Right lobe of liver (tissue), 4 donors: ENCODE data around the gene GSN.

Source experiments
- POLR2A ChIP-seq: fragments of 450-650 bp; IDR thresholded peaks from one replicate; pipeline ENCODE4 v1.6.1; 2017; ENCODE audit warnings: antibody characterized with exemption, mild to moderate bottlenecking
- TF ChIP-seq, protein P1 (sequence below), 4 donors: fragments of 200-600 bp in 3 of 4; fragments of 450-650 bp in 1 of 4; IDR thresholded peaks; one replicate each; pipeline versions ENCODE4 v1.5.1 to v1.8.0; 2016 to 2022; ENCODE audit warnings: antibody characterized with exemption in 4 of 4, mild to moderate bottlenecking in 2 of 4
- donor health status: DM: no; HTN: no; CAD: no.
- donor health status: DM: no; HTN: no; CAD: no.
- donor health status: DM: no; HTN: yes; CAD: no.

DNA sequence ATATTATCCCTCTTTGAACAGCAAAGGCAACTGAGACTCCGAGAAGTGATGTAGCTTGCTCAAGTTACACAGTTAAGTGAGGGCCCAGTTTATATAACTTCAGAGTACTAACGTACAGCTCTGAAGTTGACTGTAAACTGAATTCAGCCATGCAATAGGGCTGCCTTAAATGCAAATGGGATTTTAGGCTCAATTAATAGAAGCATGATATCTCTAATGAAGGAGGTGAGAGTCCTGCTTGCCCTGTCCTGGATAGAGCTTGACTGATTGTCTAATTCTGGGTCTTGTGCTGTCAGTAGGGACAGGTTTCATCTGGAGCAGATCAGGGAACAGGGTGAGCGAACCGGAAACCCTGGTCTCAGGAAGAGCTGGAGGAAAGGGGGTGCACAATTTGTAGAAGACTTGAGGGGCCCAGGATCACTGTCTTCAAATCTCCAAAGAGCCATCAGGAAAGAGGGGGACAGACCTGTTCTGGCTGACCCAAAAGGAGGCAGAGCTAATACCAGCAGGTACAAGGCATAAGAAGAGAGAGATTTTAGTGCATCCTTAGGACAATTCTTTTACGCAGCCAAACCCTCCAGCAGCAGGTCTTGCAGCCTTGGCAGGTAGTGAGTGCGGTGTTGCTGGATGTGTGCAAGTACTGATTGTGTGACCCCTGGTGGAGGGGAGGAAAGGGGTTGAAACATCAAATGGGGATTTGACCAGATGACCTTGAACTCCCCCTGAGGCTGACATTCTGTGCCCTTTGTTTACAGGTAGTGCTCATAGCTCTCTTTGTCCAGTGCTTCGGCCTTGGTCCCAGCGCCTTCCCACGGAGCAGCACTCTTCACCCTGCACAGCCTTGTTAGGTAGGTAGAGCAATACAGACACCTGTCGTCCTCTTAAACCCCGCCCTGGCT lies 13.0 kb downstream of the GSN start:
- TF ChIP-seq, protein P1, sequence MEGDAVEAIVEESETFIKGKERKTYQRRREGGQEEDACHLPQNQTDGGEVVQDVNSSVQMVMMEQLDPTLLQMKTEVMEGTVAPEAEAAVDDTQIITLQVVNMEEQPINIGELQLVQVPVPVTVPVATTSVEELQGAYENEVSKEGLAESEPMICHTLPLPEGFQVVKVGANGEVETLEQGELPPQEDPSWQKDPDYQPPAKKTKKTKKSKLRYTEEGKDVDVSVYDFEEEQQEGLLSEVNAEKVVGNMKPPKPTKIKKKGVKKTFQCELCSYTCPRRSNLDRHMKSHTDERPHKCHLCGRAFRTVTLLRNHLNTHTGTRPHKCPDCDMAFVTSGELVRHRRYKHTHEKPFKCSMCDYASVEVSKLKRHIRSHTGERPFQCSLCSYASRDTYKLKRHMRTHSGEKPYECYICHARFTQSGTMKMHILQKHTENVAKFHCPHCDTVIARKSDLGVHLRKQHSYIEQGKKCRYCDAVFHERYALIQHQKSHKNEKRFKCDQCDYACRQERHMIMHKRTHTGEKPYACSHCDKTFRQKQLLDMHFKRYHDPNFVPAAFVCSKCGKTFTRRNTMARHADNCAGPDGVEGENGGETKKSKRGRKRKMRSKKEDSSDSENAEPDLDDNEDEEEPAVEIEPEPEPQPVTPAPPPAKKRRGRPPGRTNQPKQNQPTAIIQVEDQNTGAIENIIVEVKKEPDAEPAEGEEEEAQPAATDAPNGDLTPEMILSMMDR (IDR thresholded peaks at IDR 0.05), result no peak
- no peak for TF ChIP-seq POLR2A
